ENCODE results near the gene FGF5.

The FGF5 gene

DNA sequence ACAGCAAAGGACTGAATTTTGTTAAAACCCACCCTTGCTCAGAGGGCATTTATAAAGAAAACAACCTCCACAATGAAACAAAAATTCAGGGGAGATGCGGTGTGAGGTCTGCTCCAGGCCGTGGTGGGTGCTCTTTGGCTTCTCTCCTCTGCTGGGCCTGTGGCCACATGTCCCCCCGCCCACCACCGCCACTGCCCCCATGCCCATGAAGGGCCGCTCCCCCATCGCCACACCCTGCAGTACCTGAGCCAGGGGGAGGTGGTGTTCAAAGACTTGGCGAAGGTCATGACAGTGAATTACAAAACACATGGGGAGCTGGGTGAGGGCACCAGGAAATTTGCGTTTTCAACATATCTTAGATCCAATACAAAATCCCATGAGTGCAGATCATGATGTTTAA is 54.9 kb downstream of the FGF5 start:
- H3K27me3 ChIP-seq (ENCODE audit: control insufficient read depth, insufficient read depth, low read length): no peaks in the 10 kb centered on the region
- H3K27ac ChIP-seq: no peak overlapping the region
- TF ChIP-seq, protein P1, sequence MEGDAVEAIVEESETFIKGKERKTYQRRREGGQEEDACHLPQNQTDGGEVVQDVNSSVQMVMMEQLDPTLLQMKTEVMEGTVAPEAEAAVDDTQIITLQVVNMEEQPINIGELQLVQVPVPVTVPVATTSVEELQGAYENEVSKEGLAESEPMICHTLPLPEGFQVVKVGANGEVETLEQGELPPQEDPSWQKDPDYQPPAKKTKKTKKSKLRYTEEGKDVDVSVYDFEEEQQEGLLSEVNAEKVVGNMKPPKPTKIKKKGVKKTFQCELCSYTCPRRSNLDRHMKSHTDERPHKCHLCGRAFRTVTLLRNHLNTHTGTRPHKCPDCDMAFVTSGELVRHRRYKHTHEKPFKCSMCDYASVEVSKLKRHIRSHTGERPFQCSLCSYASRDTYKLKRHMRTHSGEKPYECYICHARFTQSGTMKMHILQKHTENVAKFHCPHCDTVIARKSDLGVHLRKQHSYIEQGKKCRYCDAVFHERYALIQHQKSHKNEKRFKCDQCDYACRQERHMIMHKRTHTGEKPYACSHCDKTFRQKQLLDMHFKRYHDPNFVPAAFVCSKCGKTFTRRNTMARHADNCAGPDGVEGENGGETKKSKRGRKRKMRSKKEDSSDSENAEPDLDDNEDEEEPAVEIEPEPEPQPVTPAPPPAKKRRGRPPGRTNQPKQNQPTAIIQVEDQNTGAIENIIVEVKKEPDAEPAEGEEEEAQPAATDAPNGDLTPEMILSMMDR (IDR thresholded peaks at IDR 0.05): no peak
- H3K4me1 ChIP-seq: no peaks in the 10 kb centered on the region
- no peaks in the 10 kb centered on the region for H3K36me3 ChIP-seq (ENCODE audit: control insufficient read depth, insufficient read depth, low read length)
- H3K9me3 ChIP-seq (ENCODE audit: control insufficient read depth, low read length): no peaks in the 10 kb centered on the region
- no peak overlapping the region for H3K4me3 ChIP-seq (ENCODE audit: low read depth, low read length)
- no peak overlapping the region for H3K9ac ChIP-seq
- H3K79me2 ChIP-seq: no peaks in the 10 kb centered on the region
- no peak overlapping the region for H2AFZ ChIP-seq
- H3K4me2 ChIP-seq (ENCODE audit: low read length): no peak overlapping the region

DNA sequence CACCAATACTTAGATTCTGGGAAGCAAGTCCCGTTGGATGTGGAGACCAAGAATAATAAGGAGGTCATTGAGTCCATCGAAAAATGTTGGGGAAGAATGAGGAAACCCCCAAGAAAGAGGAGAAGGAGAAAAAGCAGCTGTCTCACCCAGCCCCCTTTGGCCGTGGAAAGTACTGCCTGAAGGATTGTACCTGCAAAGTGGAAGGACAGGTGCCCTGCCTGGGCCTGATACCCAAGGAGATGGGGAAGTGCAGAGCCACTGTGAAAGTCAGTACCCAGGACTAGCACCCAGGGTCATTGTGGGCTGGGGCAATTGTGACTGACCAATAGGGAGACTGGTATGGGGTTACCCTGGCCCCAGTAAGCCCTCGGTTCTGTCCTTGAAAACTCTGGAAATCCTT is 55.3 kb downstream of the FGF5 start:
- Histone ChIP-seq H3K9ac (no peak overlapping the region), H3K9me3 (ENCODE audit: control insufficient read depth, low read length) (no peaks in the 10 kb centered on the region), H3K4me2 (ENCODE audit: low read length) (no peak overlapping the region), H3K27ac (no peak overlapping the region), H3K79me2 (no peaks in the 10 kb centered on the region), H3K27me3 (ENCODE audit: control insufficient read depth, insufficient read depth, low read length) (no peaks in the 10 kb centered on the region), H3K4me1 (no peaks in the 10 kb centered on the region), H2AFZ (no peak overlapping the region), H3K36me3 (ENCODE audit: control insufficient read depth, insufficient read depth, low read length) (no peaks in the 10 kb centered on the region), H3K4me3 (ENCODE audit: low read depth, low read length) (no peak overlapping the region)
- TF ChIP-seq, protein P1 (IDR thresholded peaks at IDR 0.05): no peak

DNA sequence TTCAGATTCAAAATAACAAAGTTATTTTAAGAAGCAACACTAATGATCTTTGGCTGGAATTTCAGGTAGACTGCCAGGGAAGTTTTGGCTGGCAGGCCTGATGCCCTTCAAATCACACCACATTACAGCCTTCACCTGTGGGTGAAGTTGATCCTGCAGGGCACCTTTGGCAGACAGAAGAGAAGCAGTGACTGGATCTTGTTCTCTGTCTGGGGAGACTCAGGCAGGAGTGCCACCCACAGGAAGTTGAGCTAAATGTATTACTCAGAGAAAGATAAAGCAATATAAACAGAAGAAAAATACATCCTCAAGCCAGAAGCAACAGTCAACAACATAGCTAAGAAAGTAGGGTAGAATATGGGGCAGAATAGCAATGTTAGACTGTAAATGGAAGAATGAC is 56.3 kb downstream of the FGF5 start:
- H3K36me3 ChIP-seq (ENCODE audit: control insufficient read depth, insufficient read depth, low read length): no peaks in the 10 kb centered on the region
- H3K4me2 ChIP-seq (ENCODE audit: low read length): no peak overlapping the region
- no peak overlapping the region for H2AFZ ChIP-seq
- H3K79me2 ChIP-seq: no peaks in the 10 kb centered on the region
- H3K4me3 ChIP-seq (ENCODE audit: low read depth, low read length): no peak overlapping the region
- no peaks in the 10 kb centered on the region for H3K4me1 ChIP-seq
- H3K27ac ChIP-seq: no peak overlapping the region
- H3K27me3 ChIP-seq (ENCODE audit: control insufficient read depth, insufficient read depth, low read length): no peaks in the 10 kb centered on the region
- no peak overlapping the region for H3K9ac ChIP-seq
- no peaks in the 10 kb centered on the region for H3K9me3 ChIP-seq (ENCODE audit: control insufficient read depth, low read length)
- TF ChIP-seq, protein P1 (IDR thresholded peaks at IDR 0.05): no peak

DNA sequence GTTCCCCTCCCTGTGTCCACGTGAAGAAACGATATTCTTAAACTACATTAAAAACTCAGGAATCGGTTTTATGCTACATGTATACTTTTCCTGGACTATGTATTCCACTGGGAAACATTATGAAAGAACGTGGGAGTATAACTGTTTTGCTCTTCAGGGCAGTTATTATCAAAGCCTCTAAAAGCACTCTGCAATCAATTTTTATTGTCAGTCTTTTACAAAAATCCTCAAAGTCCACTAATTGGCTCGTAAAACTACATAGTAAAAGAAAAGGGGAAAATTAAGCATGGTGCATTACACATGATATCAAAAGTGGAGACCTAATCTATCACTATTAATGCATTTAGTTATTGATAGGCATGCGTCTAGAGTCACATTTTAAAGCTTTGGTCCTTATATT is 57.7 kb downstream of the FGF5 start:
- H3K36me3 ChIP-seq (ENCODE audit: control insufficient read depth, insufficient read depth, low read length): no peaks in the 10 kb centered on the region
- no peak overlapping the region for H3K4me2 ChIP-seq (ENCODE audit: low read length)
- no peak overlapping the region for H2AFZ ChIP-seq
- no peak overlapping the region for H3K27ac ChIP-seq
- H3K27me3 ChIP-seq (ENCODE audit: control insufficient read depth, insufficient read depth, low read length): no peaks in the 10 kb centered on the region
- TF ChIP-seq, protein P1 (IDR thresholded peaks at IDR 0.05): no peak
- no peaks in the 10 kb centered on the region for H3K79me2 ChIP-seq
- H3K4me1 ChIP-seq: no peaks in the 10 kb centered on the region
- H3K4me3 ChIP-seq (ENCODE audit: low read depth, low read length): no peak overlapping the region
- no peaks in the 10 kb centered on the region for H3K9me3 ChIP-seq (ENCODE audit: control insufficient read depth, low read length)
- H3K9ac ChIP-seq: no peak overlapping the region

DNA sequence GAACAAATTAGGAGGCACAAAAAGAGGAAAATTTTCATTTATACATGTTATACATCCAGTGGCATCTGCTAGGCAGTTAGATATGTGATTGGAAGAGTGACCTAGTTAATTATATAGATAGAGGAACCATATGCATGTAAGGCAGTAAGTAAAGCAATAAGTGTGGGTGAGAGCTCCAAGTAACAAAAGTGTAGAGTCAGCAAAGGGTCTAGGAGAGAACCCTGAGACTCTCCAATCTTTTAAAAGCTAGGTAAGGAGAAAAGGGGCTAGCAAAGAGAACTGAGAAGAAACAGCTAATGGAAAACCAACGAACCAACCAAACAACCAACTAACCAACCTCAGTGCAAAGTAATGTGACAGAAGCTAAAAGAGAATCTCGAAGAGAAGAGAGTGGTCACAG is 65.2 kb downstream of the FGF5 start:
- Histone ChIP-seq H2AFZ (no peak overlapping the region), H3K36me3 (ENCODE audit: control insufficient read depth, insufficient read depth, low read length) (no peaks in the 10 kb centered on the region), H3K27ac (no peak overlapping the region), H3K9me3 (ENCODE audit: control insufficient read depth, low read length) (no peaks in the 10 kb centered on the region), H3K4me2 (ENCODE audit: low read length) (no peak overlapping the region), H3K79me2 (no peaks in the 10 kb centered on the region), H3K4me1 (no peaks in the 10 kb centered on the region), H3K9ac (no peak overlapping the region), H3K4me3 (ENCODE audit: low read depth, low read length) (no peak overlapping the region), H3K27me3 (ENCODE audit: control insufficient read depth, insufficient read depth, low read length) (no peaks in the 10 kb centered on the region)
- TF ChIP-seq, protein P1 (IDR thresholded peaks at IDR 0.05): no peak
